H1 (cell line): Measurements from ENCODE around the gene POPDC3. TPM values are rescaled to one million over a fixed set of nuclear protein-coding genes. Genes with fewer than 3 reads are reported as not detected.
A peak's percentile ranks its signal among the peaks of the same experiment; 100 is the strongest.

Source experiments
- CTCF ChIA-PET: fragments of 300-600 bp; sonication (Branson Sonifier 250); formaldehyde crosslinking; loops from one replicate; lab custom pipeline; 2021; ENCODE audit not compliant: partially characterized antibody; lab: Charles Lee
- POLR2A ChIA-PET: fragments of 300-600 bp; sonication (Branson Sonifier 250); formaldehyde crosslinking; loops from one replicate; lab custom pipeline; 2021; ENCODE audit warnings: inconsistent platforms; ENCODE audit not compliant: partially characterized antibody; lab: Charles Lee
- DNase-seq, 2 experiments: peaks; one replicate each; pipeline versions ENCODE4 v3.0.0 to v3.0.0-alpha.2; 2010 to 2022; ENCODE audit warnings: low spot score in 2 of 2, low read depth in 1 of 2, mixed read lengths in 1 of 2
- FAIRE-seq: peaks from 2 replicates; lab custom pipeline; 2011; peaks lifted over from hg19 to GRCh38; lab: Jason Lieb, UNC
- H2AFZ ChIP-seq: 2 replicates; pipeline ENCODE4 v1.8.1; 2012; ENCODE audit warnings: low read length, inconsistent platforms
- H2AK5ac ChIP-seq: 2 replicates; pipeline ENCODE4 v1.6.1; 2013; ENCODE audit warnings: low read depth, low read length
- H2BK120ac ChIP-seq: replicated peaks from 2 replicates; pipeline ENCODE3; 2013; ENCODE audit warnings: low read depth, low read length, inconsistent platforms
- H2BK12ac ChIP-seq: 2 replicates; pipeline ENCODE4 v1.6.1; 2013; ENCODE audit warnings: low read depth, low read length
- H2BK15ac ChIP-seq: 2 replicates; pipeline ENCODE4 v1.6.1; 2013; ENCODE audit warnings: low read length
- H2BK20ac ChIP-seq: 2 replicates; pipeline ENCODE4 v1.6.1; 2013; ENCODE audit warnings: low read length
- H2BK5ac ChIP-seq: 2 replicates; pipeline ENCODE4 v1.6.1; 2013; ENCODE audit warnings: low read depth, low read length
- H3K14ac ChIP-seq: 2 replicates; pipeline ENCODE4 v1.6.1; 2013; ENCODE audit warnings: inconsistent platforms; ENCODE audit not compliant: insufficient read length
- H3K18ac ChIP-seq: 2 replicates; pipeline ENCODE4 v1.6.1; 2013; ENCODE audit warnings: low read length; ENCODE audit errors: extremely low read depth
- H3K23ac ChIP-seq: 2 replicates; pipeline ENCODE4 v1.6.1; 2013; ENCODE audit warnings: inconsistent platforms; ENCODE audit not compliant: insufficient read length
- H3K23me2 ChIP-seq: 2 replicates; pipeline ENCODE4 v1.6.1; 2013; ENCODE audit warnings: low read depth, low read length
- H3K27ac ChIP-seq: 2 replicates; pipeline ENCODE4 v1.6.1; 2011; ENCODE audit warnings: low read depth, low read length, inconsistent platforms
- H3K27me3 ChIP-seq, 4 experiments: replicated peaks in 1 of 4; 1 replicate in 1 of 4; 2 replicates in 3 of 4; pipeline versions ENCODE4 v1.6.1 to v1.8.1; 2011 to 2013; ENCODE audit warnings: low read length in 3 of 4, mild to moderate bottlenecking in 3 of 4, inconsistent platforms in 2 of 4, mixed read lengths in 2 of 4, moderate library complexity in 1 of 4; ENCODE audit not compliant: control insufficient read depth in 3 of 4, insufficient read depth in 3 of 4; ENCODE audit errors: extremely low read depth in 1 of 4
- H3K36me3 ChIP-seq, 4 experiments: 2 replicates each; pipeline versions ENCODE4 v1.6.1 to v1.8.1; 2011 to 2013; ENCODE audit warnings: mild to moderate bottlenecking in 4 of 4, low read length in 3 of 4, moderate library complexity in 2 of 4, control low read depth in 1 of 4, inconsistent platforms in 1 of 4; ENCODE audit not compliant: insufficient read depth in 4 of 4, control insufficient read depth in 2 of 4
- H3K4ac ChIP-seq: replicated peaks from 2 replicates; pipeline ENCODE3; 2013; ENCODE audit warnings: low read length, low read depth, mixed read lengths, inconsistent platforms; ENCODE audit not compliant: insufficient read length
- H3K4me1 ChIP-seq, 4 experiments: replicated peaks in 1 of 4; 1 replicate in 1 of 4; 2 replicates in 3 of 4; pipeline versions ENCODE4 v1.6.1 to v1.8.1; 2011 to 2013; ENCODE audit warnings: low read length in 3 of 4, inconsistent platforms in 2 of 4, mixed read lengths in 1 of 4; ENCODE audit not compliant: insufficient read depth in 4 of 4, control insufficient read depth in 3 of 4
- H3K4me2 ChIP-seq, 2 experiments: 2 replicates each; pipeline versions ENCODE4 v1.6.1 to v1.8.1; 2011 to 2013; ENCODE audit warnings: low read depth in 2 of 2, low read length in 2 of 2, control low read depth in 1 of 2, inconsistent platforms in 1 of 2, mild to moderate bottlenecking in 1 of 2; ENCODE audit not compliant: insufficient read depth in 1 of 2
- H3K4me3 ChIP-seq, 4 experiments: fragments of 200-600, 300-600 bp in 1 of 4; sonication (generic), shearing (Covaris generic), sonication (Bioruptor Twin) in 1 of 4; 2 replicates each; pipeline versions ENCODE4 v1.5.1 to v1.8.1; 2011 to 2016; ENCODE audit warnings: low read length in 4 of 4, low read depth in 3 of 4, control low read depth in 2 of 4, inconsistent platforms in 2 of 4, mild to moderate bottlenecking in 2 of 4, mixed read lengths in 1 of 4, moderate library complexity in 1 of 4; ENCODE audit not compliant: insufficient read depth in 2 of 4; ENCODE audit errors: extremely low read depth in 1 of 4
- H3K56ac ChIP-seq: replicated peaks from 2 replicates; pipeline ENCODE3; 2013; ENCODE audit warnings: low read depth, mild to moderate bottlenecking, mixed read lengths, low read length, inconsistent platforms; ENCODE audit not compliant: insufficient read length
- H3K79me1 ChIP-seq: 2 replicates; pipeline ENCODE4 v1.6.1; 2013; ENCODE audit warnings: low read depth, low read length, control low read depth
- H3K79me2 ChIP-seq, 2 experiments: 2 replicates each; pipeline versions ENCODE4 v1.6.1 to v1.8.1; 2012 to 2013; ENCODE audit warnings: low read length in 2 of 2, mild to moderate bottlenecking in 2 of 2, inconsistent platforms in 1 of 2; ENCODE audit not compliant: insufficient read depth in 2 of 2, control insufficient read depth in 1 of 2
- H3K9ac ChIP-seq, 4 experiments: replicated peaks in 1 of 4; 1 replicate in 1 of 4; 2 replicates in 3 of 4; pipeline versions ENCODE4 v1.6.1 to v1.8.1; 2011 to 2013; ENCODE audit warnings: low read depth in 3 of 4, low read length in 3 of 4, control low read depth in 2 of 4, mild to moderate bottlenecking in 2 of 4, moderate library complexity in 2 of 4, inconsistent platforms in 1 of 4; ENCODE audit errors: extremely low read depth in 1 of 4
- H3K9me3 ChIP-seq, 2 experiments: 2 replicates each; pipeline versions ENCODE4 v1.6.1 to v1.8.1; 2012 to 2013; ENCODE audit warnings: mild to moderate bottlenecking in 2 of 2, moderate library complexity in 2 of 2, control low read depth in 1 of 2, inconsistent platforms in 1 of 2, low read depth in 1 of 2, low read length in 1 of 2, mixed read lengths in 1 of 2; ENCODE audit not compliant: insufficient read depth in 2 of 2
- H4K20me1 ChIP-seq, 2 experiments: replicated peaks in 1 of 2; 2 replicates each; pipeline versions ENCODE3 to v1.8.1; 2011 to 2013; ENCODE audit warnings: inconsistent platforms in 2 of 2, low read length in 2 of 2, mild to moderate bottlenecking in 1 of 2; ENCODE audit not compliant: insufficient read depth in 2 of 2, control insufficient read depth in 1 of 2
- H4K5ac ChIP-seq: 2 replicates; pipeline ENCODE4 v1.6.1; 2013; ENCODE audit warnings: low read length, low read depth, mixed read lengths, inconsistent platforms; ENCODE audit not compliant: insufficient read length
- H4K8ac ChIP-seq: 2 replicates; pipeline ENCODE4 v1.8.0; 2013; ENCODE audit warnings: mild to moderate bottlenecking, moderate library complexity, low read length, inconsistent platforms; ENCODE audit not compliant: insufficient read depth; ENCODE audit errors: extremely low read depth
- H4K91ac ChIP-seq: replicated peaks from 2 replicates; pipeline ENCODE3; 2013; ENCODE audit warnings: low read length, mixed read lengths, inconsistent platforms; ENCODE audit not compliant: insufficient read length
- CREB1 ChIP-seq: IDR thresholded peaks from 2 replicates; pipeline ENCODE4 v1.6.1; 2012; ENCODE audit warnings: inconsistent platforms
- EZH2 ChIP-seq: fragments of 200-600 bp; sonication (generic); IDR thresholded peaks from 2 replicates; pipeline ENCODE4 v1.7.1; 2012; ENCODE audit warnings: low read depth, mild to moderate bottlenecking, moderate library complexity, low read length, inconsistent platforms; ENCODE audit not compliant: severe bottlenecking
- RAD21 ChIP-seq, 2 experiments: IDR thresholded peaks in 1 of 2; conservative IDR thresholded peaks in 1 of 2; 2 replicates each; pipeline ENCODE4 v1.6.1; 2011; ENCODE audit warnings: low read depth in 2 of 2, low read length in 2 of 2, improper control_type of control experiment in 1 of 2, inconsistent platforms in 1 of 2, mild to moderate bottlenecking in 1 of 2, moderate library complexity in 1 of 2
- SUZ12 ChIP-seq: fragments of 200-600 bp; sonication (generic); IDR thresholded peaks from 2 replicates; pipeline ENCODE4 v1.6.1; 2012; ENCODE audit warnings: mild to moderate bottlenecking, inconsistent platforms, low read length, moderate library complexity, mixed read lengths
- WGBS, 2 experiments: shearing (Covaris generic) in 1 of 2; methylation state at CpG; one replicate each; pipeline versions ENCODE4 v1.1.6 to v1.1.7; 2013 to 2015; ENCODE audit warnings: low lambda C conversion rate in 2 of 2, mixed read lengths in 2 of 2, inconsistent platforms in 1 of 2, low coverage in 1 of 2, missing lambda C conversion rate in 1 of 2; ENCODE audit not compliant: insufficient replicate concordance in 2 of 2, insufficient coverage in 1 of 2, insufficient read length in 1 of 2; ENCODE audit errors: extremely low coverage in 1 of 2, missing lambda C conversion rate in 1 of 2; 5-methylcytosine and 5-hydroxymethylcytosine counted together
- polyA plus RNA-seq, 7 experiments: library from polyadenylated mRNA; depleted of rRNA in 3 of 7; stranded (reverse) in 5 of 7; unstranded in 2 of 7; fragments of >200 nt in 5 of 7; fragments of 200-250 nt in 2 of 7; gene quantifications; 1 replicate in 5 of 7; 2 replicates in 1 of 7; 4 replicates in 1 of 7; pipeline versions ENCODE4 v1.2.1 to v1.2.3, GENCODE V29; 2011 to 2013; ENCODE audit warnings: missing spikeins in 2 of 7, mixed read lengths in 2 of 7
- total RNA-seq: library from RNA; stranded (reverse); fragmentation: NEBNext Ultra II Directional; extraction: Animal tissue kit (Norgen Biotek cat#: 25700); gene quantifications from 2 replicates; pipeline ENCODE4 v1.2.1, GENCODE V29; 2021

POPDC3 gene
- total and polyA plus RNA-seq, 2 of the 8 experiments (the other 6 are each of a cell fraction or from before 2014, with no cell fraction given), result 3.7 to 6.5 TPM

DNA sequence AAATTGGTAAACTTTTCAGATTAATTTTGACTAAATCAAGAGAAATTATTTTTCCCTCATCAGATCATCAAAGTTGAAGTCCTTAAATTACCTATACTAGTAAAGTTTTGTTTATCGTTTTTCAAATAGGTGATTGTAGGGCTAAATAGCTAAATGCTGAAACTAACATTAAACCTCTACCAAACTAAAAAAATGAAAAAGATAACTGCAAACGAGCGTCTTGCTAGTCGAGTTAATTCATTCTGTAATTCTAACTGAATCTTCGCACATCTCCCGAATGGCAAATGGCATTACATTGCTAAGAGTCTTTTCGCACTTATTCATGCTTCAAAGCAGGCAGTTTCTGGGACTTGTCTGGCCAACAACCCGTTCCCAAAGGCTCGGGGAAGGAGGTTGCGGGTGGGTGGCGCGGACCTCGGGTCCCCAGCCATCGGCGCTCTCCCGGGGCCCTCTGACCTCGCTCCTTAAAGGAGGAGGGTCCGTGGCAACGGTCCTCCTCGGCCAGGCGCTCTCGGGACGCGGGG, 43.8 kb downstream of the POPDC3 start:
- TF ChIP-seq CREB1, result no peak
- TF ChIP-seq RAD21 (IDR thresholded peaks at IDR 0.05 in 1 of 2, conservative IDR thresholded peaks at IDR 0.05 in 1 of 2; ENCODE audit: low read depth in 2 of 2, low read length in 2 of 2), result no peak
- peak; percentile 55 for TF ChIP-seq EZH2
- 0 out of 2 replicates have a peak, but pooled peaks have one; percentile 59 for TF ChIP-seq SUZ12
- H2BK5ac ChIP-seq, result no peak overlapping the region
- no peak overlapping the region for H2BK20ac ChIP-seq
- H3K14ac ChIP-seq, result no peak overlapping the region
- H3K27ac ChIP-seq, result no peak overlapping the region
- 17% methylated on average over 17 of the region's 24 CpGs; no CpG with 5 or more reads in 1 of the 2 experiments for WGBS, 2 experiments
- H4K8ac ChIP-seq, result no peak overlapping the region
- H3K79me1 ChIP-seq, result no peaks in the 10 kb centered on the region
- no peak overlapping the region for H2BK120ac ChIP-seq
- H3K4me2 ChIP-seq, result peak overlapping the region; percentile 85 to 96
- peaks cover 0 to 4% of the 10 kb centered on the region in 2 experiments for H4K20me1 ChIP-seq
- no peak overlapping the region for H3K18ac ChIP-seq
- H3K9ac ChIP-seq, result peak overlapping the region in 2 of 4 experiments; percentile 14 to 47; a peak in 2 of 7 replicates
- no peak overlapping the region for H2BK15ac ChIP-seq
- H3K56ac ChIP-seq, result no peak overlapping the region
- H3K4me1 ChIP-seq, result peaks cover 0 to 3% (median 2%) of the 10 kb centered on the region in 4 experiments; a peak in 3 of 7 replicates
- FAIRE-seq (no peak), DNase-seq (no peak)
- CTCF ChIA-PET, result interaction anchor here (0.7 to 1.4 kb wide), 10 partner anchors 11 to 227 kb away, joined by 3 to 6 read pairs (median 4); no protein-coding TSS in a partner anchor
- peaks cover 9 to 32% (median 23%) of the 10 kb centered on the region in 4 experiments for H3K27me3 ChIP-seq
- H3K23me2 ChIP-seq, result peaks cover 10% of the 10 kb centered on the region; the same call in 1 of the 2 replicates
- H3K4me3 ChIP-seq, result peak overlapping the region; percentile 60 to 85 (median 66)
- H3K79me2 ChIP-seq, result no peaks in the 10 kb centered on the region
- H3K36me3 ChIP-seq, result no peaks in the 10 kb centered on the region
- POLR2A ChIA-PET, result interaction anchor here (0.6 to 1.2 kb wide), 3 partner anchors 42 to 179 kb away, joined by 3 to 4 read pairs (median 3); partner anchors contain the start of gene LIN28B
- no peak overlapping the region for H2AFZ ChIP-seq
- no peak overlapping the region for H2BK12ac ChIP-seq
- no peaks in the 10 kb centered on the region for H3K9me3 ChIP-seq
- no peak overlapping the region for H4K5ac ChIP-seq
- no peak overlapping the region for H4K91ac ChIP-seq
- H3K23ac ChIP-seq, result no peak overlapping the region
- no peak overlapping the region for H2AK5ac ChIP-seq
- no peak overlapping the region for H3K4ac ChIP-seq
